ENCODE measurements around the gene TRAPPC13. TPM values are rescaled to one million over a fixed set of nuclear protein-coding genes. Genes with fewer than 3 reads are reported as not detected.

Gene TRAPPC13
- total and polyA plus RNA-seq, 10 of the 15 experiments (the other 5 are each of a cell fraction or from before 2014, with no cell fraction given) = 16.5 to 35.6 (median 25.0) TPM

DNA sequence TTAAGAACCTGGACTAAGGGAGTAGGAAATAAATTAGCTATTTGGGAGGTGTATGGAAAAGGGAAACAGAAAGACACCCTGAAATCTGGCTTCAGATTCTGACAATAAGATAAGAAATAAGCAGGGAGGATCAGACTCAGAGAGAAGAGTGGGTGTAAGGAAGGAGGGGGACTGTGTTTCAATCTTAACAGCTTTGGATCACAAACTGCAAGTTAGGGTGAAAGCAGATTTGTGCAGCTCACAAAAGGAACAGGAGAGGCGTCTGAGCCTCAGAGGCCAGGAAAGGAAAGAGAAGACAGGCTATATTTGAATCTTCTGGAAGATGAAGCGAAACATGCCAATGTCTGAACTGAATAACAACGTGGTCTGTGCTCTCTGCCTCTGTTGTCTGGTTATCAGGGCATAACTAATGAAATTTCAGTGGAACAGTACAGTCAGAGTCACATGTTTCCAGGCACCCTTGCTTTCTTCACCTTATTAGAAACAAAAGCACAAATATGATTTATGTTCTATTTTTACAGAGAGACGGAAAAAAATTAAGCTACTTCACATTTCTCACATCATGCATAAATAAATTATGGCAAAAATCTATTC, 70.4 kb downstream of the TRAPPC13 start:
- H3K4me2 ChIP-seq (ENCODE audit: control insufficient read depth, insufficient read depth) = no peak overlapping the region
- ChIA-PET POLR2A (no interaction called here), CTCF (no interaction called here), SMC1A (ENCODE audit: uncharacterized antibody, unreplicated experiment) (interaction anchor here (1.0 to 1.4 kb wide), 2 partner anchors 9 to 15 kb away, joined by 3 to 5 read pairs; no protein-coding TSS in a partner anchor), RAD21 (ENCODE audit: unreplicated experiment) (no interaction called here)
- intact Hi-C loops (cut with micrococcal nuclease; ENCODE audit: unreplicated experiment) (no loop called here), in situ Hi-C loops (cut with MboI) (no loop called here)
- DNase-seq (ENCODE audit: low read depth, low spot score) = peak; percentile 12
- no peak overlapping the region for H3K27ac ChIP-seq (ENCODE audit: control insufficient read depth, insufficient read depth)
- H3K4me3 ChIP-seq = no peak overlapping the region
- H3K27me3 ChIP-seq (replicated peaks in 1 of 2; ENCODE audit: control insufficient read depth in 2 of 2, insufficient read depth in 2 of 2, low read length in 1 of 2) = no peaks in the 10 kb centered on the region
- H3K4me1 ChIP-seq (ENCODE audit: control insufficient read depth, insufficient read depth, low read length) = peaks cover 4% of the 10 kb centered on the region; the same call in 1 of the 2 replicates
- no peak overlapping the region for H2AFZ ChIP-seq (ENCODE audit: control insufficient read depth, low read depth, low read length)
- ATAC-seq = peak; percentile 25; the same call in 1 of the 3 replicates
- WGBS (ENCODE audit: insufficient coverage, insufficient replicate concordance, low lambda C conversion rate, missing lambda C conversion rate) = 49% methylated on average over 4 of the region's 4 CpGs
- H4K20me1 ChIP-seq (ENCODE audit: control insufficient read depth, insufficient read depth) = no peaks in the 10 kb centered on the region
- no peak for FAIRE-seq
- H3K36me3 ChIP-seq (ENCODE audit: control insufficient read depth in 2 of 2, insufficient read depth in 2 of 2, low read length in 1 of 2) = peaks cover 0 to 2% of the 10 kb centered on the region in 2 experiments; a peak in 1 of 4 replicates
- no peaks in the 10 kb centered on the region; the same call in 2 of the 3 replicates for H3K9me3 ChIP-seq (replicated peaks; ENCODE audit: control insufficient read depth, insufficient read depth, low read length)
- H3K9ac ChIP-seq (ENCODE audit: control insufficient read depth, insufficient read depth, low read length) = no peak overlapping the region
- BruUV-seq (replicated peaks) = no TSS peak
- H3K79me2 ChIP-seq (ENCODE audit: control insufficient read depth, insufficient read depth, low read length) = no peaks in the 10 kb centered on the region
- no peak for TF ChIP-seq MTA3 (IDR thresholded peaks at IDR 0.05; ENCODE audit: borderline replicate concordance, low read length)
- no peak for TF ChIP-seq KLF5 (IDR thresholded peaks at IDR 0.05; ENCODE audit: partially characterized antibody)

DNA sequence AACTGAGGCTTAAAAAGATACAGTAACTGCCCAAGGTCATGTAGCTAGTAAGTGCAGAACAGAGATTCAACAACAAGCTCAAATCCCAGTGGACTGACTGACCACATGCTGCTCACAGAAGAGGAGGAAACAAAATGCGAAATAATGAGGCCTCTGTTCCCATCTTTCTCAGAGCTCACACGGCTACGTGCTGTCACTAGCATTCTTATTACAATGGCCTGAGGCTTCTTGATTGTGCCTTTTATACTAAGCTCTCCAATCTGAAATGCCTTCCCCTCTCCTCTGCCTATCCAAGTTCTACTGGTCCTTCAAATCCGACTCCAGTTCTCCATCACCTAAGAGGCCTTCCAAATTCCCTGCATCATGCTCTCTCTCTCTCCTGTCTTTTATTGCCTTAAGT, 71.1 kb downstream of the TRAPPC13 start:
- no peaks in the 10 kb centered on the region for H3K79me2 ChIP-seq (ENCODE audit: control insufficient read depth, insufficient read depth, low read length)
- H2AFZ ChIP-seq (ENCODE audit: control insufficient read depth, low read depth, low read length) = no peak overlapping the region
- no peak overlapping the region for H3K9ac ChIP-seq (ENCODE audit: control insufficient read depth, insufficient read depth, low read length)
- H3K27me3 ChIP-seq (replicated peaks in 1 of 2; ENCODE audit: control insufficient read depth in 2 of 2, insufficient read depth in 2 of 2, low read length in 1 of 2) = no peaks in the 10 kb centered on the region
- no peak for ATAC-seq
- CTCF ChIA-PET = interaction anchor here (0.7 to 1.0 kb wide), 2 partner anchors 12 to 47 kb away, joined by 3 to 4 read pairs; no protein-coding TSS in a partner anchor
- POLR2A ChIA-PET = no interaction called here
- no peak overlapping the region for H3K4me2 ChIP-seq (ENCODE audit: control insufficient read depth, insufficient read depth)
- in situ Hi-C loops (cut with MboI) (no loop called here), intact Hi-C loops (cut with micrococcal nuclease; ENCODE audit: unreplicated experiment) (no loop called here)
- no peak overlapping the region for H3K27ac ChIP-seq (ENCODE audit: control insufficient read depth, insufficient read depth)
- peaks cover 0 to 2% of the 10 kb centered on the region in 2 experiments; a peak in 1 of 4 replicates for H3K36me3 ChIP-seq (ENCODE audit: control insufficient read depth in 2 of 2, insufficient read depth in 2 of 2, low read length in 1 of 2)
- TF ChIP-seq JUND (IDR thresholded peaks at IDR 0.05; ENCODE audit: low read depth, low read length) (no peak), CREM (IDR thresholded peaks at IDR 0.05; ENCODE audit: low read depth) (no peak)
- no peak overlapping the region for H3K4me3 ChIP-seq
- H3K4me1 ChIP-seq (ENCODE audit: control insufficient read depth, insufficient read depth, low read length) = peaks cover 4% of the 10 kb centered on the region; the same call in 1 of the 2 replicates
- no peaks in the 10 kb centered on the region for H4K20me1 ChIP-seq (ENCODE audit: control insufficient read depth, insufficient read depth)
- WGBS (ENCODE audit: insufficient coverage, insufficient replicate concordance, low lambda C conversion rate, missing lambda C conversion rate) = 100% methylated on average over 4 of the region's 4 CpGs
- no TSS peak for BruUV-seq (replicated peaks)
- no peak for FAIRE-seq
- no peaks in the 10 kb centered on the region; the same call in 2 of the 3 replicates for H3K9me3 ChIP-seq (replicated peaks; ENCODE audit: control insufficient read depth, insufficient read depth, low read length)
- RAD21 ChIA-PET (ENCODE audit: unreplicated experiment) = no interaction called here
- SMC1A ChIA-PET (ENCODE audit: uncharacterized antibody, unreplicated experiment) = interaction anchor here (0.9 to 1.0 kb wide), 2 partner anchors 9 to 19 kb away, joined by 4 to 5 read pairs; no protein-coding TSS in a partner anchor
- DNase-seq (ENCODE audit: low read depth, low spot score) = no peak

Data from GM12878 (cell line).